Right renal cortex interstitium (tissue), 3 donors: ENCODE results near the gene SLC35B4. TPM values are rescaled to one million over a fixed set of nuclear protein-coding genes. Genes with fewer than 3 reads are reported as not detected.
"Not testable (repeated sequence)": the region's sequence is repeated elsewhere in the genome, so short reads cannot be mapped to it uniquely, and the experiment has no call there.

Experiments
- DNase-seq, 3 donors: peaks; one replicate each; pipeline ENCODE4 v3.0.0-alpha.2; 2013; ENCODE audit warnings: low read depth in 3 of 3, low spot score in 2 of 3
- polyA plus RNA-seq, 3 donors: library from polyadenylated mRNA; unstranded; fragments of 120-200 nt; gene quantifications; one replicate each; pipeline ENCODE4 v1.2.1, GENCODE V29; 2013; ENCODE audit not compliant: insufficient read length in 3 of 3

Gene SLC35B4
- polyA plus RNA-seq, 3 donors = 22.9 to 24.8 (median 24.2) TPM

DNA sequence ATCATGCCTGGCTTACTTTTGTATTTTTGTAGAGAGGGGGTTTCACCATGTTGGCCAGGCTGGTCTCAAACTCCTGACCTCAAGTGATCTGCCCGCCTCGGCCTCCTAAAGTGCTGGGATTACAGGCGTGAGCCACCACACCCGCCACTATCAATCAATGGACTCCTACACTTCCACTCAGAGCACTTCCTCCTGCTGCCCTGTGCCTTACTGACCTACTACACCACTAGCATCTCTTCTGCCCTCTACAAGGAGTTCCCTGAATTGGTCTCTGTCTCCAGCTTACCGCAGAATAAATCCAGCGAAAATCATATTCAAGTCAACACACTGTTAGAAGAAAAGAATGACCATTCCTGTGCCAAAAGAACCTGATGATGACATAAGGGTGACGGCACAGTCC lies 20.7 kb downstream of the SLC35B4 start:
- DNase-seq = not testable (repeated sequence)

DNA sequence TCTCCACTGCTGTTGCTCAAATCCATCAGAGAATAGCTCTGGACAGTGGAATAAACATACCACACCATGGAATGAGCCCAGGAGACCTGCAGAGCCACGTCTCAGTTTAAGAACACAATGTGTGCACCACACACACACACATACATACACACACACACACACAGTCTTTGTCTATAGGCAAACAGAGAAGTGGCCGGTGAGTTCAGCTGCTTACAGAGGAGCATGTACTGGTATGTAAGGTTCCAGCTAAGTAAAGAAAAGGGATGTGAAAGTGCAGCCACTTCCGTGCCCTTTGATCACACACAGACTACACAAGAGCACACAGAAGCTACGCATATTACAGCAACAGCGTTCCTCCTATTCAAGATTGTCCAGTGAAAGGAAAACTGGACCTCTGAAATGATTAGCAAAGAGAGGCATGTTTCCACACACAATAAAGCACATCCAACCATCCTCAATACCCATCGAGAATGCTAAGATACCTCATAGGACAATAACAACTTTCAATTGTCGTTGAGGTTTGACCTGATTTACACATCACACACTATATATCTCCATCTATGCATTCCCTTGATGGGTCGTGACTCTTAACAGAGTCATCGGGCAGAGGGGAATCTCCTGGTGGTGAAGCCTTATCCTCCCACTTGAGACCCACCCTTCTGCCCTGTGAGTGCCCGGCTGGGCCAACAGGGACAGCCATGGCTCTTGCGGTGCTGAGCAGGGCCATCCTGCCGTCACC lies 23.6 kb downstream of the SLC35B4 start:
- DNase-seq = no peak

DNA sequence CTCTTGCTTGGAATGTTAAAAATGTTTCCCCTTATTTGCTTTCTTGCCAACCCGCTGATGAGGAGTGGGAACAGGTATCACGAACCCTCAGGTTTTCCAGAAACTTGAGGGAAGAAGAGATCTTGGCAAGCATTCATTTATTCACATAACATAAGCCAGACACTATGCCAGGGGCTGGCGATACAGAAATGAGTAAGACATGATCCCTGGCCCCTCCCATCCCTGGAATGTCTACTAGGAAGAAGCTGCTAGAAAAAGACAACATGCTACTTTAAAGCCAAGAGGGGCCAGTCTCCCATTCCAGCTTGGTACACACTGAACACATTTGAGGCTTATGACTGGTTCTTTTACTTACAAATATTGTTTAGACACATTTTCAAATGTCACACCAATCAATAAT lies 26.4 kb downstream of the SLC35B4 start:
- no peak for DNase-seq

DNA sequence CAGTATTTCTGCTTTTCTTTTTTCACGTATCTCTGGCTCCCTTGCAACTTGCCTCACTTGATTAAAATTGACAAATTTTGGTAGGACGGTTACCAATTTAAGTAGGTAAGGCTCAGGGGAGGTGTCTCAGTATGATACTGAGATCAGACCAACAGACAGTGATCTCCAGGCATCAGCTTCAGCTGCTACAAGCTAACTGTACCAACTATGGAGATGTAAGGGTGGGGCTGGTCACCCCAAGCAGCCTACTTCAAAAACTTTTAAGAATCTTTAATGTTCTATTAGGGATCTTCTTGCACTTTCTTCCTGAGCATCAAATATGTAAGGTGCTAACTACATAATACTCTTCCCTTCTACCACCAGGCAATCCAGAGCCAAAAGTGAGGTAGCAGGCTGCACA lies 26.9 kb downstream of the SLC35B4 start:
- DNase-seq = no peak

DNA sequence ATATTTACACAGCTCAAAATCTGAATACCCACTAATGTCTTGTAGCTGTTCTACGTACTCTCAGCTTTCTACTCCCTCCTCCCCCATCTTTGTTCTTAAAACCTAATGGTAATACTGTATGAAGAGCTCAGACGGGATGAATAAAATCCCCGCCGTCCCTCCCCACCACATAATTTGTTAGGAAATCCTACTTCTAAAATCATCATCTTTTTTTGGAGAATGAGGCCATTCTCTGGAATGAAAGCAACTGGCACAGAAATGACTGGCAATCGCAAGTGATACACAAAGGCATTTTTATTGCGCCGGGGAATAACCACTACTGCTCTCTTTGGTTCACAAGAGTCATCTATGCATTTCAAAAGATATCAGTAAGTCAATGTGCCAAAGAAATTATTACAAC lies 27.3 kb downstream of the SLC35B4 start:
- DNase-seq = no peak

DNA sequence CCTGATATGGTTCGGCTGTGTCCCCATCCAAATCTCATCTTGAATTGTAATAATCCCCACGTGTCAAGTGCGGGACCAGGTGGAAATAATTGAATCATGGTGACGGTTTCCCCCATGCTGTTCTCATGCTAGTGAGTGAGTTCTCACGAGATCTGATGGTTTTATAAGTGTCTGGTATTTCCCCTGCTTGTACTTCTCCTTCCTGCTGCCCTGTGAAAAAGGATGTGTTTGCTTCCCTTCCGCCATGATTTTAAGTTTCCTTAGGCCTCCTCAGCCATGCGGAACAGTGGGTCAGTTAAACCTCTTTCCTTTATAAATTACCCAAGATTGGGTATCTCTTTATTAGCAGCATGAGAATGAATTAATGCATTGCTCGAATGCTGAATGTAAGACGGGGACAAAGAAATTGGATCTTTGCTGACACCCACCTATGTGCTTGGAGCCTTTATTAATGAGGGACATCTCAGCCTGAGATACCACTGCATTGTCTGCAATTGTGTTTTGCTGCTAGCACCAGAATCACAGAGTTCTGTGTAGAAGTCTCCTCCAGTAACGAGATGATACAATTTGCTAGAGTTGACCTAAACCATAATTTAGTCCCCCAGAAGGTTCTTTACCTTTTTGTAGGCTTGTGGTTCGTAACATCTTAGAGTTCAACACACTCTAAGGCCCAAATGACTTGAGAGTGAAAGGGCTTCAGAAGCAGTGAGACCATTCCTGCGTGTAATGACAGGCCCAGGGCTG lies 28.6 kb downstream of the SLC35B4 start:
- no peak for DNase-seq

DNA sequence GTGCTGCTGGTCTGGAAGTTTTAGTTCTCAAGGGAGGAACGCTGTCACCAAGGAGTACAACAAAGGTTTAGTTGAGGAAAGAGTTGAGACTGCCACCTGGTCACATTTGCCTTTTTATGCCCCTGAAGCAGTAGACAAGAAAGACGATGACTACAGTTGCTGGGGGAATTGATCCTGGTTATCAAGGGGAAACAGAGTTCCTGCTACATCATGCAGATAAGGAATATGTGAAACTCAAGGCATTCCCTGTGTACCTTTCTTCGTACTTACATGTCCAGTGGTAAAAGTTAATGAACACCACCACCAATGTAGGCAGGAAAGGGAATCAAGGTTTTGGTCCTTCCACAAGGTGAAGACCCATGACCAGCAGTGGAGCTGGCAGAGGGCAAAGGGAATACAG lies 31.8 kb downstream of the SLC35B4 start:
- no peak for DNase-seq

DNA sequence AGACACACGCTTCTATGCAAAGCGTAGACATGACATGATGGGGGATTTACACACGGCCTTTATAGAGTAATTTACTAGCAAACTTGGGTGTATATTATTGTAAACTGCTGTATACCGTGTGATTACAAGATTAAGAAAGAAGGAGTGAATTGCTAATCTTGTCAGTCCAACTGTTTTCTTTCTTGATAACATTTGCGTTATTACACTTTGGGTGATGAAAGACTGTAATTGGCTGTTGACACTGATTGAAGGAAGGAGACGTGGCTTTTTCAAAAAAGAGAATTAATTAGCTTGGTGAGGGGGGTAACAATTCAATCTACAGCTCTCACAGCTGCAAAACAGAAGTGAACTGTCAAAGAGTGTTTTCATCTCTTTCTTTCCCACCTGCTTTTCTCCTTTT lies 32.7 kb downstream of the SLC35B4 start:
- DNase-seq = no peak

DNA sequence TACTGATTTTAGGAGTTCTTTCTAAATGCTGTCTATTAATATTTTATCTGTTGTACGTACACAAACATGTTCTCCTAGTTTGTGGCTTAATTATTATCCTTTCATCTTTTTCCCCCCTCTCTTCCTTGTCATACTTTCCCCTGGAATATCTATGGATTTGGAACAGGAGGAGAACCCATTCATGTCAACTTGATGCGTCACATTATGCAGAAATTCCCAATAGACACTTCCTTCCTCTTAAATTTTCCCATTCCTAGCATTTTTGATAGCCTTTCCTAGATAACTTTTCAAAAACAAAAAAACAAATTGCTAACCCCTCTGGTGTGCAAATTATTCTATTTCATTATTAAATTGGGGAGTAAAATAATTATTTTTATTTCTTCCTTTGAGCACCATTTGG lies 36.2 kb downstream of the SLC35B4 start:
- DNase-seq = no peak

DNA sequence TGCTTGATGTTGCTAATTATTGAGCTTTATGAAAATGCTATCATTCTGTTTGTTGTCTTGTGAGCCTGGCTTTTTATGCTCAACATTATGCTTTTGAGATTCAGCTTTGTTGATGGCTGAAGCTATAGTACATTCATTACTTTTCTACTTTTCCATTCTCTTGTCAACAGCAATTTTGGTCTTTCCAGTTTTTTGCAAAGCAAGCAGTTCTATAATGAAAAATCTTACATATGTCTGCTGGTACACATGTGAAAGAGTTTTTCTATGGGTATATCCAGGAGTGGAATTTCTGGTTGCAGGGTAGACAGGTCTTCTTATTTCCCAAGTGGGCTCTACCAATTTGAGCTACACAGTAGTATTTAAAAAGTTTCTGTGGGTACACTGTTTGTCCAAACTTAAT lies 36.8 kb downstream of the SLC35B4 start:
- DNase-seq = no peak

DNA sequence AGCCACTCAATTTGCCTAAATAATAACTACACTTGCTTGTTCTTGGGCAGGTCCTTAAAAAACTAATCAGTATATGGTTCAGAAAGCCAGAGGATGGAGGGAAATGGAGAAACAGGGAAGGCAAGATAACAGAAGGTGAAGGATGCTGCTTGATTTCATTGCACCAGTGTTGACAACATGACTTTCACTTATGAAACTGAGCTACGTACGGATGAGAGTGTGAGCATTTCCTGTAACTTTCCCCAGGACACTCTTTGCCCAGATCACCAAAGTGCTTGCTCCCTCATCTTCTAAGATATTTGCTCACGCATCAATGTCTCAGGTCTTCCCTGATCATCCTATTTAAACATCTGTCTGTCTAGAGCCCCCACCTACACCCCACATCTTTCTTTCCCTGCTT lies 37.4 kb downstream of the SLC35B4 start:
- no peak for DNase-seq

DNA sequence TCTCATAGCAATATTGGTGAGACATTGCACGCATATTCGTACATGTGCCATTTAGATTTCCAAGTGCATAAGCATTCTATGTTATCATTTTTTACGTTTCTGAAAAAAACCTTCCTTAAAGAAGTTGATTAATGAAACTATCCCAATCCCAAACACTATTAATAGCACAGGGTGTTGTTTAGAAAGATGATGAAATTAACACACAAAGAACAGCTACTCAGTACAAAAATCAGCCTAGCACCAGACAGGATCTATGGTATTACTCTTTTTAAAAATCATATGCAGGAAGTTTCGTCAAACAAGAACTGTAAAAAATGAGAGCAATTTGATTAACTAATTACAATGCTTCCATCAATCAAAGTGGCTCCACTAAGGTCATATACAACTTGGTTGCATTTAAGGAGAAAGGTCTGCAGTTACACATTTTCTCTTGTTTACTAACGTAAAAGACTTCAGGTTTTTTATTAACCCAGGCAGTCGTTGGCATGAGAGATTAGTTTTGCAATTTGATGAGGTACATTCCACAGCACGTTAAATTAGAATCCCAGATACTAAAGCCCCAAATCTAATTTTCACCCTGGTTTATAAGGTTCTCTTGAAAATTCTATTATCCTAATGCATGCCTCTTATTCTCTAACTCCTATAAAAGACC lies 38.1 kb downstream of the SLC35B4 start:
- no peak for DNase-seq

DNA sequence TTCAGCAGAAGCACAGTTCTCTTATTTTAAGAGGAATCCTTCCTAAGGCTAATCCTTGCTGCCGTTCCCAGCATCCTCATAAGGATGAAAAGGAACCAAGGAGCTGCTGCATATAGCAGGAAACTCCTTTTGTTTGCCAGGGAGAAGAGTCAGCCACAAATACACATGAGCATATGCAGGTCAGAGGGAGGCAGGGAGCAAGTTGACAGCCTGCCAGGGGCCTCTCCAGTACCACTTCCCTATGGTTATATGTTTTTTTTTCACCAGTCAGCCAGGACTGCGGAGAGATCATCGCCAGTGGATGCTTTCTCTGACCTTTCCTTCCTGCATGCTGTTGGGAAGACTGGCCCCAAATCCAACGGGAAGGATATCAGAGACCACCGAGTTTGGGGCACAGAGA lies 39.8 kb downstream of the SLC35B4 start:
- no peak for DNase-seq

DNA sequence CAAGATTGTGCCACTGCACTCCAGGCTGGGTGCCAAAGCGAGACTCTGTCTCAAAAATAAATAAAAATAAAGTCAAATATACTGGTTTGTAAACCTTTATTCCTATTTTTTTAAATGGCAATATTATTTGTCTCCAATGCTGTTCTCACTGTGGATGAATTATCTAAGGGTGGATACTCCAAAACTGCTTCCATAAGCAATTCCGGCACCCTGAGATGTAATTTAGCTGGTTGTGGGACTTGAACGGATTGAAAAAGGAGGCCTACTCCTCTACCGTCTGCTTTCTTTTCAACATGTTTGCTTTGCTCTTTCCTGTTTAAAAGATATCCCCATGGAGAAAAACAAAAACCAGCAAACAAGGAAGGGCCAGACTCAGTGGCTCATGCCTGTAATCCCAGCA lies 54.4 kb downstream of the SLC35B4 start:
- DNase-seq = no peak

DNA sequence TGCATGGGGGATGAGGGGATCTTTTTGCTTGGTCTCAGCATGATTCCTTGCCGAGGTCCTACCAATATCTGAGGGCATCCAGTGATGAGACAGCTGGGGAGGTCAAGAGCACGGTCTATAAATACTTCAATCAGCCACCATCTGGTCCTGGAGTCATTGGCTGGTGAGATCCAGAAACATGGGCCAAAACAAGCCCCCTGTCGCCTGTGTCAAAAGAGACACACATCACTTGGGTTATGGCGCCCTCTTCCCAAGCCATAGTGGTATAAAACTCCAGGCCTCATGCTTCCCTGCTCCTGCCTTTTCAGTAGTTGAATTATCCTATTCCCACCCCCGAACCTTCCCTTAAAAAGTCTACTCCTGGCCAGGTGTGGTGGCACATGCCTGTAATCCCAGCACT lies 60.9 kb downstream of the SLC35B4 start:
- no peak for DNase-seq

DNA sequence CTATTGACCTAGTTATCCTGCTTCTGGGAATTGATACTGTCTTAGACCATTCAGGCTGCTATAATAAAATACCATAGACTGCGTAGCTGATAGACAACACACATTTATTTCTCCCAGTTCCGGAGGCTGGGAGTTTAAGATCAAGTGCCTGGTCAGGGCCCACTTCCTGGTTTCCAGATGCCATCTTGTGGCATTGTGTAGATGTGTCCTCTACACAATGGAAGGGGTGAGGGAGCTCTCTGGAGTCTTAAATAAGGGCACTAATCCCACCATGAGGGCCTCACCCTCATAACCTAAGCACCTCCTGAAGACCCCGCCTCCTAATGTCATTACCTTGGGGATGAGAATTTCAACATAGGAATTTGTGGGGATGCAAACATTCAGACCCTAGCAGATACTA lies 62.4 kb downstream of the SLC35B4 start:
- DNase-seq = no peak

DNA sequence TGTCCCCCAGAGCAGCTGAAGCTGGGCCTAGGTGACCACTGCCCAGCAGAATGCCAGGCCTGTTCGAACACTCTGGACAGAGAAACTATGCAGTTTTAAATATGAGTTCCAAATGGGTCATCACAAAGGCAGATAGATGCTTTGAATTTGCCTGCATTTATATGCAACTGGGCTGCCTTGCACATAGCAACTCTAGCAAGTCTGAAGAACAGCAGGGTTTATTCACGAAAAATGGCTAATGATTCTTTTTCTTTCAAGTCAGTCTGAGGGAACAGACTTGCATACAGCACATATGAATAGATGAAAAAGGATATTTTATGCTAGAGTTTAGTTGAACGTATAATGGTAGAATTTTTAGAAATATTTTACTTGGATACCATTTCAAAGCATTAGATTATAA lies 68.5 kb downstream of the SLC35B4 start:
- no peak for DNase-seq

DNA sequence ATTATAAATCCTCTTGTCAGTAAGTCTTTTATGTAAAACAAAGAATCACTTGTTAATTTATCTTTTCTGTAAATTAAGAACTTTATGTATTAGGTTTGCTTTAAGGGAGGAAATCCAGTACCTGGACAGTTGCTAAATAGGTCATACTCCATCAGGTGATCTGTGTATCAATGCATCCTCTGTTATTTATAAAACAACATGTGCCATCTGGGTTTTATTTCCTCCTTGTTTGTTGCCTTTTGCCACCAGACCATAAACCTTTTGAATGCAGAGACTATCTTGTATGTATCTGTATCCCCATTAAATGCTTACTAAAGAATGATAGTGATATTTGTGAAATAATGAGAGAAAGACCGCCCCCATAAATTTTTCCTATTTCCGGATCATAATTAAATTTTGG lies 70.0 kb downstream of the SLC35B4 start:
- no peak for DNase-seq

DNA sequence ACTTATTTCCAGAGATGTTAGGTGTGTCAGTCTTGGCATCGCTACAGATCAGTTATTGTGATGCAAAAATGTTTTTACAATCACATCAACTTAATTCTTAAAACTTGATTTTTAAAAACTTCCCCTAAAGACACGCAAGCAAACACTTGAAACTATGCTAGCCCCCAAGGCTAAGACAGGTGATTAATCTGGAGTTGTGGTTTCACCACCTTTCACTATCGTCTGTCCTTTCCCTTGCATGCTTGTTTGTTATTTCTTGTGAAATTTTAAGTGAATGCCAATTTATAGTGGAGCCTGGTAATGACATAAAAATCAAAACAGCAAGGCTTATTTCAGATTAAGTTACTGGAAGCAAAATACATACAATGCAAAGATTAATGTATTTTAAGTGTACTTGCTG lies 70.4 kb downstream of the SLC35B4 start:
- DNase-seq = no peak

DNA sequence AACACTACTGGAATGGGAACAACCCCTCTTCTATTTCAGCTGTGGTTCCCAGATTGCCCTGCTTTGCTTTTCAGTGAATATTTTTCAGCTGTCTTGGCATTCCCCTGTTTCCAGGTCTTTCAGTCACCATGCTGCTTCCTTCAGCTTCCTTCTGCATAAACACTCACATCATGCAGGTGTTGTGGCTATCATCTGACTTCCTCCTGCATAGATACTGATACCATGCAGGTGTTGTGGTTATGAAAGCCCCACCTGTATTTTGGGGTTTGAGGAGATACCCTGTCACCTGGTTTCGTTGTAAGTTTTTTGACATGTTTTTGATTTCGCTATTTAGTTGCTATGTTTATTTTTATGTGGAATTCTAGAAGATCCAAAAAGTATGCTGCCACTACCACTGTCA lies 71.5 kb downstream of the SLC35B4 start:
- DNase-seq = no peak
